Ovary (tissue), 3 donors: ENCODE measurements around the gene GNB1L.

Experiments
- CTCF ChIP-seq, 3 donors: fragments of 450-650 bp in 2 of 3; fragments of 200-600 bp in 1 of 3; IDR thresholded peaks; one replicate each; pipeline versions ENCODE4 v1.5.1 to v1.8.0; 2016 to 2022; ENCODE audit warnings: antibody characterized with exemption in 3 of 3, mild to moderate bottlenecking in 1 of 3
- EP300 ChIP-seq: sonication (generic); formaldehyde crosslinking; IDR thresholded peaks from one replicate; pipeline ENCODE4 v1.6.1; 2017; ENCODE audit warnings: antibody characterized with exemption
- donor health status: DM: no; HTN: no; CAD: no.

- no peak for TF ChIP-seq CTCF (IDR thresholded peaks at IDR 0.05)
- no peak for TF ChIP-seq EP300
Observed at GRCh38 chr22:19755145-19755710, 99.4 kb downstream of the GNB1L start.
